Measurements from ENCODE around the gene ANKRD11.
"Not testable (repeated sequence)": the region's sequence is repeated elsewhere in the genome, so short reads cannot be mapped to it uniquely, and the experiment has no call there.

Gene ANKRD11

DNA sequence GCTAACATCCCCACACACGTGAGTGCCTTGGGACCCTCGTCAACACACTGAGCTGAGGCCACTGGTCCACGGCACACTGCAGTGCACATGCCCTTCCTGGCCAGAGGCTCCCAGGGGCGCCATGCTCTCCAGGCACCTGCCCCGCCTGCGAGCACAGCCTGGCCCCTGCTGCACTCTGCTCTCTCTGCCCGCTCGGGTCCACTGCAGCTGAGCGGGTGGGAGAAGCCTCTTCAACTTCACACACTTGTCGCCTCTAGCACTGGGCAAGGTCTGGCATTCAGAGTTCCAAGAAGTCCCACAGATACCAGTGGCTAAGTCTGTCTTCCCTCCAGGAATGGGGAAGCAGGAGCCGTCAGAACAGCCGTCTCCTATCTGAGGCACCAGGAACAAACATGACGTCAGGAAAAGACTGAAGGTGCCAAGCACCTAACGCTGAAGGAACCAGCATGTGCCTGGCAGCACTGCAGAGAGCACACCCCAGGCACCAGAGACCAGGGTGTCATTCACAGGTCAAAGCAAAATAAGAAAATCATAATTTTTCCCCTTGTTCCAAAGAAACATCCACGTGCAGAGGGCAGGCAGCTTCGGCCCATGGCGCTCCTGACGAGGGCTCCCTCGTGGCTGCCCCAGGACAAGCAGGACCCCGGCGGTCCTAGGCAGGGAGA, 189.9 kb downstream of the ANKRD11 start:
- no peak overlapping the region for H3K4me3 ChIP-seq (ENCODE audit: low read depth, low read length)
- no peak for DNase-seq (ENCODE audit: low read depth)
- TF ChIP-seq, protein P1, sequence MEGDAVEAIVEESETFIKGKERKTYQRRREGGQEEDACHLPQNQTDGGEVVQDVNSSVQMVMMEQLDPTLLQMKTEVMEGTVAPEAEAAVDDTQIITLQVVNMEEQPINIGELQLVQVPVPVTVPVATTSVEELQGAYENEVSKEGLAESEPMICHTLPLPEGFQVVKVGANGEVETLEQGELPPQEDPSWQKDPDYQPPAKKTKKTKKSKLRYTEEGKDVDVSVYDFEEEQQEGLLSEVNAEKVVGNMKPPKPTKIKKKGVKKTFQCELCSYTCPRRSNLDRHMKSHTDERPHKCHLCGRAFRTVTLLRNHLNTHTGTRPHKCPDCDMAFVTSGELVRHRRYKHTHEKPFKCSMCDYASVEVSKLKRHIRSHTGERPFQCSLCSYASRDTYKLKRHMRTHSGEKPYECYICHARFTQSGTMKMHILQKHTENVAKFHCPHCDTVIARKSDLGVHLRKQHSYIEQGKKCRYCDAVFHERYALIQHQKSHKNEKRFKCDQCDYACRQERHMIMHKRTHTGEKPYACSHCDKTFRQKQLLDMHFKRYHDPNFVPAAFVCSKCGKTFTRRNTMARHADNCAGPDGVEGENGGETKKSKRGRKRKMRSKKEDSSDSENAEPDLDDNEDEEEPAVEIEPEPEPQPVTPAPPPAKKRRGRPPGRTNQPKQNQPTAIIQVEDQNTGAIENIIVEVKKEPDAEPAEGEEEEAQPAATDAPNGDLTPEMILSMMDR (IDR thresholded peaks at IDR 0.05; ENCODE audit: low read depth, low read length, missing control alignments) = no peak

DNA sequence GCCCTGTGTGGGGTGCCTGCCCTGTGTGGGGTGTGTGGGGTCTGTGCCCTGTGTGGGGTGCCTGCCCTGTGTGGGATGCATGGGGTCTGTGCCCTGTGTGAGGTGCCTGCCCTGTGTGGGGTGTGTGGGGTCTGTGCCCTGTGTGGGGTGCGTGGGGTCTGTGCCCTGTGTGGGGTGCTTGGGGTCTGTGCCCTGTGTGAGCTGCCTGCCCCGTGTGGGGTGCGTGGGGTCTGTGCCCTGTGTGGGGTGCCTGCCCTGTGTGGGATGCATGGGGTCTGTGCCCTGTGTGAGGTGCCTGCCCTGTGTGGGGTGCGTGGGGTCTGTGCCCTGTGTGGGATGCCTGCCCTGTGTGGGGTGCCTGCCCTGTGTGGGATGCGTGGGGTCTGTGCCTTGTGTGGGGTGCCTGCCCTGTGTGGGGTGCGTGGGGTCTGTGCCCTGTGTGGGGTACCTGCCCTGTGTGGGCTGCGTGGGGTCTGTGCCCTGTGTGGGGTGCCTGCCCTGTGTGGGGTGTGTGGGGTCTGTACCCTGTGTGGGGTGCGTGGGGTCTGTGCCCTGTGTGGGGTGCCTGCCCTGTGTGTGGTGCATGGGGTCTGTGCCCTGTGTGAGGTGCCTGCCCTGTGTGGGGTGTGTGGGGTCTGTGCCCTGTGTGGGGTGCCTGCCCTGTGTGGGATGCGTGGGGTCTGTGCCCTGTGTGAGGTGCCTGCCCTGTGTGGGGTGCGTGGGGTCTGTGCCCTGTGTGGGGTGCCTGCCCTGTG, 190.8 kb downstream of the ANKRD11 start:
- not testable (repeated sequence) for H3K4me3 ChIP-seq (ENCODE audit: low read depth, low read length); DNase-seq (ENCODE audit: low read depth)

DNA sequence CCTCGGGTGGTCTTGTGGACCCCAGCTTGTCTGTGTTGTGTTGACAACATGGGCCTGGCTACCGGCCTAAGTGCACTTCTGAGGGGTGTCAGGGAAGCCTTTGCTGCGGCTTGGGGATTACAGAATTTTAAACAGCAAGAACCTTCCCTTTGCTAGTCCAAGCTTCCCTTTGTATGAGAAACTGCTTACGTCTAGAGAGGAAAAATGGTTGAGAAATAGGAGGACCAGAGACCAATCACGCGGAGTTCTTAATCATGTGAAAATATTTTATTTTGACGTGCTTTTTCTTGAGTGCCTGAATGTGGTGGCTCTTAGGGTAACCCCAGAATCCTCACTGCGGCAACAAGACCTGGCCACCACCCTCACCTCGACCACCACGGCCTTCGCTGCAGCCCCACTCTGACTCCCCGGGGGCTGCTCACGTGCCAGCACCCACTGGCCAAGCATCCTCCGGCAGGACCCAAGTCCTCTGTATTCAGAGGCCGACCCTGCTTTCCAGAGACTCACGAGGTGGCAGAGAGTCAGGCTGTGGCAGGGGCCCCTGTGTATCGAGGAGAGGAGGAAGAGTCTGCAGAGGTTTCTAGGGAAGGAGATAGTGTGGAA, 191.6 kb downstream of the ANKRD11 start:
- no peak for DNase-seq (ENCODE audit: low read depth)
- no peak overlapping the region for H3K4me3 ChIP-seq (ENCODE audit: low read depth, low read length)
- TF ChIP-seq, protein P1 (IDR thresholded peaks at IDR 0.05; ENCODE audit: low read depth, low read length, missing control alignments) = no peak

DNA sequence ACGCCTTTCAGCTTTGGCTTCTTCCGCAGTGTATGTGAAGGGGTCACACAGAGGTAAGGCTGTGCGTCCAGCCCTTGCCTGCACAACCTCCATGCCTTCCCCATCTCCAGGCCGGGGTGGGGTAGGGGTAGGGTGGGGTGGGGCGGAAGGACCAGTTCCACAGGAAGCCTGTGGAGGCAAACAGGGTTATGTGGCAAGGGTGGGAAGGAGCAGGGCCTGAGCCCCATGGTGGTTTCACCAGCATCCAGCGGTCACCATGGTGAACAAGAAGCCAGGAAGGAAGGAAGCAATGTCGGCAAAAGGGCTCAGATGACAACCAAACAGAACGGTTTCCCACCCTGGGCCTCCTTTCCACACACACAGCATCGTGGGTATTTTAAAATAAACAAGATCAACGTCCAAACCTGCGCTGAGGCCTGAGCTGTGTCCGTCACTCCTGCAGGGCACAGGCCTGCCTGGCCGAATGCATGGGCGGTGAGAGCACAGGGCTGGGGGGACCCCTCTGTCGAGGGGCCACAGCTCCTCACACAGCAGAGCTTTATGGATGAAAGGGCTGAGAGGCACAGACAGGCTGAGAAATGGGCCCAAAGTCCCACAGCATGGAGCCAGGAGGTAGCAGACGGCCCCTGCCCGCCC, 192.3 kb downstream of the ANKRD11 start:
- DNase-seq (ENCODE audit: low read depth) = no peak
- H3K4me3 ChIP-seq (ENCODE audit: low read depth, low read length) = no peak overlapping the region
- TF ChIP-seq, protein P1 (IDR thresholded peaks at IDR 0.05; ENCODE audit: low read depth, low read length, missing control alignments) = no peak

DNA sequence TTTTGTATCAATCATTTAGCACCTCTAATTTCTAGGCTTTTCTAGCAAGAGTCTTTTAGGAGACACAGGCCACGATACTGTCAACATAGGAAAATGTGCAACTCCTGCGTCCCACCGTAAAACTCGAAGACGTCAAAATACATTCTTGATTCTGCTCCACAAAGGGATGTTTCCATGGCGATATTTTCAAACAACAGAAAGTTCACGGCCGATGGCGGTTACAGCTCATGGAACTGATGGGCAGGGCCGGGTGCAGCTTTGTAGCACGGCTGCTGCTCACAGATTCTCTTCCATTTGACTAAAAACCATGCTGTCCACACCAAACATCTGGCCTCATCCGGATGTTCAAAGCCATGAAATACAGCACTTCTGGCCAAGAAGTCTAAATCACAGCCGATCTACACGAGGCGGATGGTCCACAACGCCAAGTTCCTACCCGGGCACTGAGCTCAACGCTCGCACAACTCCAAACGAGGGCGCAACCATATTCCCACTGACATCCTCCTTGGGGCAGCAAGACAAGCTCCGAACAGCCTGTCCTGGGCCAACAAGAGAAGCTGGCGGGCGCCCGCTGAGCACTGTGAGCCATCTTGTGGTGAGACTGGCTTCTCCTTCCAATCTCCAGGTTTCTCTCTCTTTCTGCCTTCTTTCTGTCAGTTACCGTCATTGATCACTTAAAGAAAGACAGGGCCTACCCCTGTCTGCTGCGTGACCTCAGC, 193.0 kb downstream of the ANKRD11 start:
- no peak overlapping the region for H3K4me3 ChIP-seq (ENCODE audit: low read depth, low read length)
- TF ChIP-seq, protein P1 (IDR thresholded peaks at IDR 0.05; ENCODE audit: low read depth, low read length, missing control alignments) = no peak
- no peak for DNase-seq (ENCODE audit: low read depth)

DNA sequence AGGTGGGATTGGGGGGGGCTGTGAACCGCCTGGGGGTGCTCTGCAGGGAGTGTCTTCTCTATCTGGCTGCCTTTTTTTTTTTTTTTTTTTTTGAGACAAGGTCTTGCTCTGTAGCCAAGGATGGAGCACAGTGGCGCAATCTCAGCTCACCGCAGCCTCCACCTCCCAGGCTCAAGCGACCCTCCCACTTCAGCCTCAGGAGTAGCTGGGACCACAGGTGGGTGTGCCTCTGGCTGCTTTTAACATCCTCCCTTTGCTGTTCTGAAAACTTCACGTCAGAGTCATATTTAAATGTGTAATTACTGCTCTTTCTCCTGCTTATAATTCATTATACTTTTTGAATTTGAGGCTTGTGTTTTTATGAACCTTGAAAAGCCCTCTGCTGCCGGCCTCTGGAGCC, 194.4 kb downstream of the ANKRD11 start:
- TF ChIP-seq, protein P1 (IDR thresholded peaks at IDR 0.05; ENCODE audit: low read depth, low read length, missing control alignments) = no peak
- H3K4me3 ChIP-seq (ENCODE audit: low read depth, low read length) = no peak overlapping the region
- DNase-seq (ENCODE audit: low read depth) = no peak

Data from GM12864 (cell line).